Ishikawa (cell line): ENCODE measurements around the gene EPB41.

Experiments
- CEBPB ChIP-seq: IDR thresholded peaks from 2 replicates; pipeline ENCODE4 v1.6.1; 2012
- CREB1 ChIP-seq: IDR thresholded peaks from 2 replicates; pipeline ENCODE4 v1.6.1; 2012; ENCODE audit warnings: low read depth
- EGR1 ChIP-seq: IDR thresholded peaks from 2 replicates; pipeline ENCODE4 v1.6.1; 2012
- EP300 ChIP-seq: IDR thresholded peaks from 2 replicates; pipeline ENCODE4 v1.6.1; 2012; ENCODE audit warnings: borderline replicate concordance
- FOXM1 ChIP-seq: IDR thresholded peaks from 2 replicates; pipeline ENCODE4 v1.6.1; 2012; ENCODE audit warnings: low read depth, borderline replicate concordance
- NFIC ChIP-seq: IDR thresholded peaks from 2 replicates; pipeline ENCODE4 v1.6.1; 2012
- RAD21 ChIP-seq: IDR thresholded peaks from 2 replicates; pipeline ENCODE4 v1.6.1; 2012; ENCODE audit warnings: low read depth
- TAF1 ChIP-seq: IDR thresholded peaks from 2 replicates; pipeline ENCODE4 v1.6.1; 2012; ENCODE audit warnings: low read depth, mild to moderate bottlenecking
- TCF12 ChIP-seq: IDR thresholded peaks from 2 replicates; pipeline ENCODE4 v1.6.1; 2012; ENCODE audit warnings: low read depth
- TEAD4 ChIP-seq: IDR thresholded peaks from 2 replicates; pipeline ENCODE4 v1.6.1; 2012
- YY1 ChIP-seq: IDR thresholded peaks from 2 replicates; pipeline ENCODE4 v1.6.1; 2012; ENCODE audit warnings: low read depth
- ZBTB7A ChIP-seq: IDR thresholded peaks from 2 replicates; pipeline ENCODE4 v1.6.1; 2012; ENCODE audit warnings: low read depth
- TF ChIP-seq, protein P1 (sequence below): IDR thresholded peaks from 2 replicates; pipeline ENCODE4 v1.6.1; 2012
- TF ChIP-seq, protein P2 (sequence below): IDR thresholded peaks from 2 replicates; pipeline ENCODE4 v1.6.1; 2012
- TF ChIP-seq, protein P3 (sequence below): IDR thresholded peaks from 2 replicates; pipeline ENCODE4 v1.6.1; 2012; ENCODE audit warnings: low read depth, mild to moderate bottlenecking

EPB41 gene

DNA sequence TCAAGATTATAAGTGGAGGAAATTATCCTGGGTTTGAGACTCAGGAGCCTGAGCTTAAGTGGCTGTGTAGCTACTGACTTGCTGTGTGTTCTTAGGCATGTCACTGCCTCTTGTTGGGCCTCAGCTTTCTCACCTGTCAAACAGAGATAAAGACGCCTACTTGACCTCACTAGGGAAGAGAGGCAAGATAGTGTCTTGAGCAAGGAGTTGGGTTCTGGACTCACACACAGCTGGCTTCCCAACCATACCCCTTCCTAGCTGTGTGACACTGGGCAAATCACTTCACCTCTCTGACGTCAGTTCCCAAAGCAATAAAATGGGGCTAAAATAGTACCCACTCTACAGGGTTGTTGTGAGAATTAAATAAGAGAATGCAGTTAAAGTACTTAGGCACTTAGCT lies 11.6 kb upstream of the EPB41 start:
- TF ChIP-seq RAD21: no peak
- TF ChIP-seq FOXM1: no peak
- TF ChIP-seq YY1: no peak
- TF ChIP-seq ZBTB7A: no peak
- TF ChIP-seq CREB1: no peak
- TF ChIP-seq EP300: no peak
- TF ChIP-seq TAF1: no peak
- no peak for TF ChIP-seq TEAD4
- TF ChIP-seq, protein P1, sequence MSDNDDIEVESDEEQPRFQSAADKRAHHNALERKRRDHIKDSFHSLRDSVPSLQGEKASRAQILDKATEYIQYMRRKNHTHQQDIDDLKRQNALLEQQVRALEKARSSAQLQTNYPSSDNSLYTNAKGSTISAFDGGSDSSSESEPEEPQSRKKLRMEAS: no peak
- TF ChIP-seq CEBPB: no peak

DNA sequence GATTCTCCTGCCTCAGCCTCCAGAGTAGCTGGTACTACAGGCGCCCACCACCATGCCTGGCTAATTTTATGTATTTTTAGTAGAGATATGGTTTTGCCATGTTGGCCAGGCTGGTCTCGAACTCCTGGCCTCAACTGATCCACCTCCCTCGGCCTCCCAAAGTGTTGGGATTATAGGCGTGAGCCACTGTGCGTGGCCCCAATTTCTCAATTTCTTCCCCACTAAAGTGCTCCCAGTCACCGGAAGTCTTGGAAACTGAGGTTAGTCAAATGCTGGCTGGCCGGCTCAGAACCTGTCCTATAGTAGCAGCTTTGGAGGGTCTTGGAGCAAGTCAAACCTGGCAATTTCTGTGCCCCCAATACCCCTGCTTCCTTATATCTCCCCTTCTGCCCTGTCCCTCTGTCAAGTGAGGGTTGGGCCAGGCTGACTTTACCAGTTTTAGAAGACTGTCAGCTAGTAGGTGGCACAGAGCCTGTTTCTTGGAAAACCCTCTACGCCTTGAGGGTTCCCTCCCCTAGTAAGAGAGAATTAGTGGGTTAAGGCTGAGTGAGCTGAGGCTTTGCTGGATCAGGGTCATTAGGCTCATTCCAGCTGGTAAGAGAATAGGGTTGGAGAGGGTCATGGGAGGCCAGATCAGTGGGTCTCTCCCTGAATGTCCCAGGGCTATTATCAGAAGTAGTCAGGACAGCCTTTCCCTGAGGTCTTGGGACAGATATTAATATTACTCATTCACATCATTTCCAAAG lies 8.3 kb upstream of the EPB41 start:
- TF ChIP-seq EP300: no peak
- no peak for TF ChIP-seq ZBTB7A
- TF ChIP-seq NFIC: no peak
- TF ChIP-seq CREB1: no peak
- no peak for TF ChIP-seq TAF1
- no peak for TF ChIP-seq TCF12
- TF ChIP-seq YY1: no peak
- no peak for TF ChIP-seq CEBPB
- TF ChIP-seq, protein P2, sequence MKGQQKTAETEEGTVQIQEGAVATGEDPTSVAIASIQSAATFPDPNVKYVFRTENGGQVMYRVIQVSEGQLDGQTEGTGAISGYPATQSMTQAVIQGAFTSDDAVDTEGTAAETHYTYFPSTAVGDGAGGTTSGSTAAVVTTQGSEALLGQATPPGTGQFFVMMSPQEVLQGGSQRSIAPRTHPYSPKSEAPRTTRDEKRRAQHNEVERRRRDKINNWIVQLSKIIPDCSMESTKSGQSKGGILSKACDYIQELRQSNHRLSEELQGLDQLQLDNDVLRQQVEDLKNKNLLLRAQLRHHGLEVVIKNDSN: no peak
- TF ChIP-seq TEAD4: no peak
- TF ChIP-seq, protein P1: no peak
- no peak for TF ChIP-seq EGR1
- no peak for TF ChIP-seq FOXM1
- TF ChIP-seq, protein P3, sequence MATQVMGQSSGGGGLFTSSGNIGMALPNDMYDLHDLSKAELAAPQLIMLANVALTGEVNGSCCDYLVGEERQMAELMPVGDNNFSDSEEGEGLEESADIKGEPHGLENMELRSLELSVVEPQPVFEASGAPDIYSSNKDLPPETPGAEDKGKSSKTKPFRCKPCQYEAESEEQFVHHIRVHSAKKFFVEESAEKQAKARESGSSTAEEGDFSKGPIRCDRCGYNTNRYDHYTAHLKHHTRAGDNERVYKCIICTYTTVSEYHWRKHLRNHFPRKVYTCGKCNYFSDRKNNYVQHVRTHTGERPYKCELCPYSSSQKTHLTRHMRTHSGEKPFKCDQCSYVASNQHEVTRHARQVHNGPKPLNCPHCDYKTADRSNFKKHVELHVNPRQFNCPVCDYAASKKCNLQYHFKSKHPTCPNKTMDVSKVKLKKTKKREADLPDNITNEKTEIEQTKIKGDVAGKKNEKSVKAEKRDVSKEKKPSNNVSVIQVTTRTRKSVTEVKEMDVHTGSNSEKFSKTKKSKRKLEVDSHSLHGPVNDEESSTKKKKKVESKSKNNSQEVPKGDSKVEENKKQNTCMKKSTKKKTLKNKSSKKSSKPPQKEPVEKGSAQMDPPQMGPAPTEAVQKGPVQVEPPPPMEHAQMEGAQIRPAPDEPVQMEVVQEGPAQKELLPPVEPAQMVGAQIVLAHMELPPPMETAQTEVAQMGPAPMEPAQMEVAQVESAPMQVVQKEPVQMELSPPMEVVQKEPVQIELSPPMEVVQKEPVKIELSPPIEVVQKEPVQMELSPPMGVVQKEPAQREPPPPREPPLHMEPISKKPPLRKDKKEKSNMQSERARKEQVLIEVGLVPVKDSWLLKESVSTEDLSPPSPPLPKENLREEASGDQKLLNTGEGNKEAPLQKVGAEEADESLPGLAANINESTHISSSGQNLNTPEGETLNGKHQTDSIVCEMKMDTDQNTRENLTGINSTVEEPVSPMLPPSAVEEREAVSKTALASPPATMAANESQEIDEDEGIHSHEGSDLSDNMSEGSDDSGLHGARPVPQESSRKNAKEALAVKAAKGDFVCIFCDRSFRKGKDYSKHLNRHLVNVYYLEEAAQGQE: no peak
- TF ChIP-seq RAD21: no peak

DNA sequence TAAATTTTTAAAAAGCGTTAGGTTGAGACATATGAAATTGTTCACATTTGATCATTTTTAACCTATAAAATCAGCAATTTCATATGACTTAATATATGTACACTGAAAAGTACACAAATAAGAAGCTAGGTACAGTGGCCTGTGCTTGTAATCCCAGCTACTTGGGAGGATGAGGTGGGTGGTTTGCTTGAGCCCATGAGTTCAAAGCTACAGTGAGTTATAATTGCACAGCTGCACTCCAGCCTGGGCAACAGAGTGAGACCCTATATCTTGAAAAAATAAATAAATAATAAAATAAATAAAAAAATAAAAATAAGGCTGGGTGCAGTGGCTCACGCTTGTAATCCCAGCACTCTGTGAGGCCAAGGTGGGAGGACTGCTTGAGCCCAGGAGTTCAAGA lies 5.2 kb upstream of the EPB41 start:
- TF ChIP-seq YY1 (no peak), NFIC (no peak)

DNA sequence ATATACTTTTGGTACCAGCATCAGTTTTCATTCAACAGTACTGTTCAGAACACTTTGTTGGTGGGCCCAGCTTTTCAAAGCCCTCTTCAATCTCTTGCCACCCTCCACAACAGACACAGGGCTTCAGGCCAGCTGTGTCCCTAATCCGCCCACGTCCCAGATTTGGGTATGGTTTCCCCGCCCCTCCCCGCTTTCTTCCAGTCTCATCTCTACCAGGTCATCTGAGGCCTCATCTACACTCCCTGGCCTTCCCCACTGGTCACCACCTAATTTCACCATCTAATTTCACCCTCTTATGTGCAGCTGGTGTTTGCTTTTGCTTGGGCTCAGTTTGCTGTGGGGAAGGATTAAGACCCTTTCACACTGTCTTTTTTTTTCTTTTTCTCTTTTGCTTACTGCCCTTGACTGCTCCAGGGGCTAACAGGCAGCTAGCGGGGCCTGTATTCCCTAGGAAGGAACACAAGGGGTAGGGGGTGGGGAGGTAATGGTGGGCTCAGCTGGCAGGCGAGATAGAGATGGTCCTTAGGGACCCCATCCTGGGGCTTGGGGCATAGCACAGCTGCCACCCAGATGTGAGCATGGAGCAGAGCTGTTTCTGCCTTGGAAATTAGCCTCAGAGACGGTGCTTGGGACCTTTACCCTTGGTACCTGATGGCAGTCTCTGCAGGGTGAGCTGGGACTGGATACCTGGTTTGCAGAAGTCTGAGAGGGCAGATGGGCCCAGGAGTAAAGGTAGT lies 3.8 kb upstream of the EPB41 start:
- TF ChIP-seq TEAD4 (no peak), EP300 (no peak), NFIC (no peak), TAF1 (no peak), ZBTB7A (no peak), FOXM1 (no peak), EGR1 (no peak), CREB1 (no peak), YY1 (no peak), CEBPB (no peak), RAD21 (no peak), TCF12 (no peak)
- TF ChIP-seq, protein P1: no peak
- TF ChIP-seq, protein P3: no peak
- TF ChIP-seq, protein P2: no peak

DNA sequence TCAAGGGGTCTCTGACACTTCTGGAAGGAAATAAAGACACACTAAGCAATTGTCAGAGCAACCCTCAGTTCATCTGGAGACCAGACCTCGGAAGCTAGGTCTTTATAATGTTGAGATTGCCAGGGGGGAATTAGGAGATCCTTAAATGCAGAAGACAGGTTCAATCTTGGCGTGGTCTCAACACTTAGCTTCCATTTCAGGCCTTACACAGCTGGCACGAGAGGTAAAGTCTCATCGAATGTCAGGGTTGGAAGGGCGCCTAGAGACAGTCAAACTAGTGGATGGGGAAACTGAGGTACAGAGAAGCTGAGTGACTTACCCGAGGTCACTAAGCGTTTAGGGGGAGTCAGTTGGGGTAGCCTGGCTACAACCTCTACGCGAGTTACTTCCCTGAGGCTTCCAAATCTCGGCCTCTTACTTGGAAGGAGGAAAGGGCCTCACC lies 562 bp upstream of the EPB41 start:
- TF ChIP-seq TCF12: no peak
